ENCODE results near the gene DPP6.

DPP6 gene

GRCh38 chr7:154167807-154168206, 115.6 kb downstream of the DPP6 start:
- CTCF ChIA-PET = interaction anchor here (2.7 kb wide), 1 partner anchor 21 kb away, joined by 6 read pairs; no protein-coding TSS in a partner anchor
- POLR2A ChIA-PET = no interaction called here
- no peak for DNase-seq (ENCODE audit: extremely low spot score)
- TF ChIP-seq CTCF (IDR thresholded peaks at IDR 0.05; ENCODE audit: control extremely low read depth, extremely low read depth, low read depth, missing control alignments) = no peak

GRCh38 chr7:154171422-154171821, 119.2 kb downstream of the DPP6 start:
- POLR2A ChIA-PET = no interaction called here
- TF ChIP-seq CTCF (IDR thresholded peaks at IDR 0.05; ENCODE audit: control extremely low read depth, extremely low read depth, low read depth, missing control alignments) = no peak
- CTCF ChIA-PET = no interaction called here
- DNase-seq (ENCODE audit: extremely low spot score) = no peak

- CTCF ChIA-PET = no interaction called here
- DNase-seq (ENCODE audit: extremely low spot score) = no peak
- POLR2A ChIA-PET = no interaction called here
- TF ChIP-seq CTCF (IDR thresholded peaks at IDR 0.05; ENCODE audit: control extremely low read depth, extremely low read depth, low read depth, missing control alignments) = no peak
These were observed 120.0 kb downstream of the DPP6 start for GRCh38 chr7:154172236-154172635.

- TF ChIP-seq CTCF (IDR thresholded peaks at IDR 0.05; ENCODE audit: control extremely low read depth, extremely low read depth, low read depth, missing control alignments) = no peak
- CTCF ChIA-PET = no interaction called here
- POLR2A ChIA-PET = no interaction called here
- DNase-seq (ENCODE audit: extremely low spot score) = no peak
These were observed 125.4 kb downstream of the DPP6 start for GRCh38 chr7:154177584-154177983.

GRCh38 chr7:154178895-154179294, 126.7 kb downstream of the DPP6 start:
- TF ChIP-seq CTCF (IDR thresholded peaks at IDR 0.05; ENCODE audit: control extremely low read depth, extremely low read depth, low read depth, missing control alignments) = no peak
- no peak for DNase-seq (ENCODE audit: extremely low spot score)
- ChIA-PET POLR2A (no interaction called here), CTCF (no interaction called here)

- no peak for TF ChIP-seq CTCF (IDR thresholded peaks at IDR 0.05; ENCODE audit: control extremely low read depth, extremely low read depth, low read depth, missing control alignments)
- POLR2A ChIA-PET = no interaction called here
- CTCF ChIA-PET = interaction anchor here (1.5 kb wide), 1 partner anchor 15 kb away, joined by 3 read pairs; no protein-coding TSS in a partner anchor
- no peak for DNase-seq (ENCODE audit: extremely low spot score)
These were observed 131.3 kb downstream of the DPP6 start for GRCh38 chr7:154183482-154183881.

- ChIA-PET CTCF (no interaction called here), POLR2A (no interaction called here)
- no peak for TF ChIP-seq CTCF (IDR thresholded peaks at IDR 0.05; ENCODE audit: control extremely low read depth, extremely low read depth, low read depth, missing control alignments)
- no peak for DNase-seq (ENCODE audit: extremely low spot score)
These were observed 131.7 kb downstream of the DPP6 start for GRCh38 chr7:154183946-154184345.

Data from GM10248 (cell line).